ENCODE results near the gene ZNF791.
"Not testable (repeated sequence)": the region's sequence is repeated elsewhere in the genome, so short reads cannot be mapped to it uniquely, and the experiment has no call there.

The ZNF791 gene

GRCh38 chr19:12668346-12668745 lies 57.6 kb downstream of the ZNF791 start:
- no peak for DNase-seq

GRCh38 chr19:12668932-12669269 lies 58.2 kb downstream of the ZNF791 start:
- no peak for DNase-seq

DNA sequence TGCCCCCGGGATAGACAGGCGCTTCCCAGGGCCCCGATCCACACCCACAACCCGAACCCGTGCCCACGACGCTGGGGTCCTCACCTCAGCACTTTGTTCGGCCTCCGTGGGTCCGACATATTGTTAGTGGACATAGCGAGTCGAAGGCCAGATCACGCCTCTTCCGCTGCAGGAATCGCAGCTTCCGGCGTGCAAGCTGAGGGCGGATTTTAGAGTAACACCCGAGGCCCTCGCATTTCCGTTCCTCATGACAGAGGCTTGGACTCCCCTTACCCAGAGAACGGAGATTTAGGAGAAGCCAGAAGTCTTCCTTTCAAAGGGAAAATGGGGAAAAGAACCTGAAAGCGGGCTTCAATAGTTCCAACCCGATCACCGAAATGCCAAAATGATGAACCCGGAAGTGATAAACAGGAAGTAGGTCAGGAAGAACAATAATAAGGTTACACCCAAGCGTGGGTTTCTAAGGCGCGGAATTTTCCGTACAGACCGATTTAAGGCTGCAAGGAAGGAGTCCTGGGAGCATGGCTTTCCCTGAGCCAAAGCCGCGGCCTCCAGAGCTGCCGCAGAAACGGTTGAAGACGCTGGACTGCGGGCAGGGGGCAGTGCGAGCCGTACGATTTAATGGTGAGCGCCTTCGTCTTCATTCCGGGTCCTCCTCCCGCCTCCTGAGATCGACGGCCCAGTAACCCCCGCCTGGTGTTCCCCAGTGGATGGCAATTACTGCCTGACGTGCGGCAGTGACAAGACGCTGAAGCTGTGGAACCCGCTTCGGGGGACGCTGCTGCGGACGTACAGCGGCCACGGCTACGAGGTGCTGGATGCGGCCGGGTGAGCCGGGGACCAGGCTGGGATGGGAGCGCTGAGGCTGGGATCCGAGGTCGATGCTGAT lies 58.8 kb downstream of the ZNF791 start:
- DNase-seq = peak; percentile 61

DNA sequence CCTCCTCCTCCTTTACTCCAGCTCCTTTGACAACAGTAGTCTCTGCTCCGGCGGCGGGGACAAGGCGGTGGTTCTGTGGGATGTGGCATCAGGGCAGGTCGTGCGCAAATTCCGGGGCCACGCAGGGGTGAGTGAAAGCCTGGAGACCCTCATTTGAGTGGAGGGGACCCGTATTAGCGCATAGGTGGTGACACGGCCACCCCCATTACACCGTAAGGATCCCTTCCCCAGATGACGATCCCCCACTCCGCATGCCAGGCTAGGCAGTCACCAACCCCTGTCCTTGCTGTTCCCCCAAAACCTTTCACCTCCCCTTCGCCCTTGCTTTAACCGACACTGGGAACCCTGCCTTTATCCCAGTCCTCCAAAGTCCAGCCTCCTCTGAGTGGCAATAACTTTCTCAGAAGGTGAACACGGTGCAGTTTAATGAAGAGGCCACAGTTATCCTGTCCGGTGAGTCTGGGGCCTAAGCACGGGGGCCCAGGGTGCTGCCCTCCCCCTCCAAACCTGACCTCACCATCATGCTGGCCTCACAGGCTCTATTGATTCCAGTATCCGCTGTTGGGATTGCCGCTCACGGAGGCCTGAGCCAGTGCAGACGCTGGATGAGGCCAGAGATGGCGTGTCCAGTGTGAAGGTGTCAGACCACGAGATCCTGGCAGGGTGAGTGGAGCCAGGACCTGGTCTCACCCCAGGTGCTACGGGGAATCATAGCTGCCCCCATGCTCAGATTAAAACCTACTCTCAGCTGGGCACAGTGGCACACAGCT lies 59.6 kb downstream of the ZNF791 start:
- DNase-seq = no peak

GRCh38 chr19:12672744-12673143 lies 62.0 kb downstream of the ZNF791 start:
- no peak for DNase-seq

DNA sequence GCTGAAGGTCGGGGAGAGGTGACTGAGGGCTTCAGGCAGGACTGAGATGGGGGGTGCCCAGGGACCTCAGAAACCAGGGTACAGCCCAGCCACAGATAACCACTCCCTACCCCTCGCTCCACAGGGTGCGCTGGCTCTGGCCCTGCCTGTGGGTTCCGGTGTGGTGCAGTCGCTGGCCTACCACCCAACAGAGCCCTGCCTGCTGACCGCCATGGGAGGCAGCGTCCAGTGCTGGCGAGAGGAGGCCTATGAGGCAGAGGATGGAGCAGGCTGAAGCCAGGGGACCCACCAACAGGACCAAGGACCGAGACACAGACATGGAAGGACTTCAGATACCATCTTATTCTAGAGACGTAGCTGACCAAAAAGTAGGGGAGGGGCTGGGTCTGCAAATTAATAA lies 64.7 kb downstream of the ZNF791 start:
- DNase-seq = no peak

- DNase-seq = no peak
Observed at GRCh38 chr19:12675940-12676339, 65.2 kb downstream of the ZNF791 start.

GRCh38 chr19:12676384-12676792 lies 65.7 kb downstream of the ZNF791 start:
- peak; percentile 66 for DNase-seq

DNA sequence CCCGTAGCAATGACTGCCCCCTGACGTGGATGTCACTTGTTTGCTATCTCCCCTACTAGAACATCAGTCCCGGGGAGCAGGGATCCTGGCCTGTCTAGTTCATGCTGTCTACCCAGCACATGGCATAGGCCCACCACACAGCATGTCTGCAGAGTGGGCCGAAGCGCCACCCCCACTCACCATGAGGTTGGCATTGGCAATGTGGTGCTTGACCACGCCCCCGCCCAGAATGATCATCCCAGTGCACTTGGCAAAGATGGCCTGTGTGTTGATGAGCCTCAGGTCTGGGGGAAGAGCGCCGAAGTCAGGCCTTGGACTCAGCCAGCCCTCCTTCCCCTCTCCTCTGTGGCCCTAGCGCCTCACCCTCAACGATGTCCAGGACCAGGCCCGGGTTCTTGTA lies 66.2 kb downstream of the ZNF791 start:
- DNase-seq = no peak

DNA sequence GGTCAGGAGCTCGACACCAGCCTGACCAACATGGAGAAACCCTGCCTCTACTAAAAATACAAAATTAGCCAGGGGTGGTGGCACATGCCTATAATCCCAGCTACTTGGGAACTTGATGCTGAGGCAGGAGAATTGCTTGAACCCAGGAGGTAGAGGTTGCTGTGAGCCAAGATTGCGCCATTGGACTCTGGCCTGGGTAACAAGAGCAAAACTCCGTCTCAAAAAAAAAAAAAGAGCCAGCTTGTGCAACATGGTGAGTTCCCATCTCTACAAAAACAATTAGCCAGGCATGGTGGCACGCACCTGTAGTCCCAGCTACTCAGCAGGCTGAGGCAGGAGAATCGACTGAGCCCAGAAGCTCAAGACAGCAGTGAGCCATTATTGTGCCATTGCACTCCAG lies 67.3 kb downstream of the ZNF791 start:
- not testable (repeated sequence) for DNase-seq

DNA sequence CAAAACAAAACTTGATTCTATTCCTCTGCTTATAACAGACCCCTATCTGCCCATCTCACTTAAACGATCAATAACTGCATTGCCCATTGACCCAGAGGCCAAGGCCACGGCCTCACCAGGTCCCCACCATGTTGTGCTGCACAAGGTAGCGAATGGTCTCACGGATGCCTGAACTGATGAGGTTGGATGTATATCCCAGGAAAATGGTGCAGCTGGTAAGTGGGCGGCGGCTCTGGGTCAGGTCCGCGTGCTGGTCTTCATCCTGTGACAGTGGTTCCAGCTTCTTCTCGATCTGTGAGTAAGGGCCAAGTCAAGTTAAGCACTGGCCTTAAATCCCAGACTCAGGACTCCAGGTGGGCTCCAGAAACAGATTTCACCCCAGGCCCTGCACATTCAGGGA lies 69.3 kb downstream of the ZNF791 start:
- no peak for DNase-seq

- DNase-seq = peak; percentile 95
Observed at GRCh38 chr19:12681074-12681987, 70.6 kb downstream of the ZNF791 start, which contains the start of gene DHPS. DHPS (minus strand) TSS chr19:12681880; CDS start chr19:12681766, 114 bp downstream.

Data from NCI-H774 (cell line).